Testis (tissue), 3 donors: ENCODE results near the gene CTH. TPM values are rescaled to one million over a fixed set of nuclear protein-coding genes. Genes with fewer than 3 reads are reported as not detected.

Experiments used
- DNase-seq: peaks from one replicate; pipeline ENCODE4 v3.0.0-alpha.2; 2019
- H3K27ac ChIP-seq, 2 donors: fragments of 200-600 bp; sonication (generic); one replicate each; pipeline ENCODE4 v1.5.1; 2019
- H3K27me3 ChIP-seq: fragments of 200-600 bp; sonication (generic); one replicate; pipeline ENCODE4 v1.5.1; 2019
- H3K36me3 ChIP-seq: fragments of 200-600 bp; sonication (generic); one replicate; pipeline ENCODE4 v1.5.1; 2017; ENCODE audit warnings: low read depth; ENCODE audit errors: missing control alignments
- H3K4me1 ChIP-seq: fragments of 200-600 bp; sonication (generic); one replicate; pipeline ENCODE4 v1.5.1; 2019
- H3K4me3 ChIP-seq, 2 donors: fragments of 200-600 bp; sonication (generic); one replicate each; pipeline ENCODE4 v1.5.1; 2017 to 2019
- H3K9me3 ChIP-seq: fragments of 200-600 bp; sonication (generic); one replicate; pipeline ENCODE4 v1.5.1; 2017
- CTCF ChIP-seq, 3 experiments: fragments of 450-650 bp in 2 of 3; fragments of 200-600 bp in 1 of 3; sonication (generic) in 1 of 3; IDR thresholded peaks; one replicate each; pipeline ENCODE4 v1.5.1; 2016 to 2019; ENCODE audit warnings: antibody characterized with exemption in 3 of 3, mild to moderate bottlenecking in 2 of 3, moderate library complexity in 1 of 3
- POLR2A ChIP-seq: fragments of 450-650 bp; IDR thresholded peaks from one replicate; pipeline ENCODE4 v1.6.1; 2017; ENCODE audit warnings: antibody characterized with exemption, mild to moderate bottlenecking, moderate library complexity
- WGBS, 2 donors: methylation state at CpG; one replicate each; pipeline ENCODE4 v1.1.5; 2018; 5-methylcytosine and 5-hydroxymethylcytosine counted together
- intact Hi-C: fragments of 100-400 bp; cut with DNase I; formaldehyde crosslinking; loops from one replicate; pipeline ENCODE4 v1.15.1; 2023; ENCODE audit warnings: low total_unique reads
- polyA plus RNA-seq: library from polyadenylated mRNA; stranded (reverse); fragments of 350-450 nt; fragmentation: Illumina TruSeq; extraction: RNeasy Lipid Tissue Mini Kit (QIAGEN cat#74804); gene quantifications from one replicate; pipeline ENCODE4 v1.2.3, GENCODE V29; 2014; ENCODE audit warnings: low read depth, low replicate concordance; ENCODE audit not compliant: insufficient read depth
- total RNA-seq, 2 donors: library from RNA; depleted of rRNA; stranded (reverse); fragments of >200 nt; gene quantifications; one replicate each; pipeline ENCODE4 v1.2.3, GENCODE V29; 2016

The CTH gene
- total and polyA plus RNA-seq, 3 donors from 2014 or later, result 8.9 to 14.0 (median 10.0) TPM

GRCh38 chr1:70420320-70420719, 9.3 kb downstream of the CTH start:
- intact Hi-C loops, result no loop called here
- no peak for DNase-seq
- Histone ChIP-seq H3K4me3 (no peak overlapping the region), H3K36me3 (no peaks in the 10 kb centered on the region), H3K9me3 (no peaks in the 10 kb centered on the region), H3K27ac (no peak overlapping the region), H3K27me3 (no peaks in the 10 kb centered on the region), H3K4me1 (no peaks in the 10 kb centered on the region)
- TF ChIP-seq POLR2A (no peak), CTCF (IDR thresholded peaks at IDR 0.05) (no peak)
- 90 to 94% methylated on average over 4 of the region's 4 CpGs for WGBS, 2 donors

GRCh38 chr1:70426154-70427131, 15.4 kb downstream of the CTH start:
- WGBS, 2 donors, result 87 to 89% methylated on average over 7 of the region's 7 CpGs
- DNase-seq, result no peak
- no peaks in the 10 kb centered on the region for H3K36me3 ChIP-seq
- no peak overlapping the region for H3K4me3 ChIP-seq
- intact Hi-C loops, result no loop called here
- H3K27me3 ChIP-seq, result no peaks in the 10 kb centered on the region
- TF ChIP-seq POLR2A (no peak), CTCF (IDR thresholded peaks at IDR 0.05) (no peak)
- H3K9me3 ChIP-seq, result no peaks in the 10 kb centered on the region
- no peaks in the 10 kb centered on the region for H3K4me1 ChIP-seq
- no peak overlapping the region for H3K27ac ChIP-seq

- H3K27ac ChIP-seq, result no peak overlapping the region
- no peaks in the 10 kb centered on the region for H3K36me3 ChIP-seq
- H3K9me3 ChIP-seq, result no peaks in the 10 kb centered on the region
- no peak overlapping the region for H3K4me3 ChIP-seq
- no peaks in the 10 kb centered on the region for H3K4me1 ChIP-seq
- WGBS, 2 donors, result 78 to 83% methylated on average over 3 of the region's 3 CpGs
- no peaks in the 10 kb centered on the region for H3K27me3 ChIP-seq
- TF ChIP-seq CTCF (IDR thresholded peaks at IDR 0.05), result no peak
- no peak for TF ChIP-seq POLR2A
- intact Hi-C loops, result no loop called here
- no peak for DNase-seq
Measured at GRCh38 chr1:70427976-70428375, 16.9 kb downstream of the CTH start.

DNA sequence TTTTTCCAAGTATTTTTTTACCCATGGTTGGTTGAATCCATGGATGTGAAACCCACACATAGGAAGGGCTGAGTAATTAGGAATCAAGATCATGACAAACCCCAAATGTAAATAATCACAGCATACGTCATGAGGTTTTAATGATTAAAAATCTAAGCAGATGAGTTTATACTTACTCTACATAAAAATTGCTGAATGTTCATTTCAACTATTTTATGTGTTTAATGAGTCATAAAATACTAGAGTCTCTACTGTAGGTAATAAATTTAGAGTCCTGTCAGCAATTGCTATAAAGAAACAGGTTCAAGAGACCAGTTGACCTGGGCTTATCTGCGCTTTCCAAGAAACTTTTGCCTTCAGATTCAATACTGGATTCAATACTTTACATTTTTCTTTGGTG, 18.2 kb downstream of the CTH start:
- TF ChIP-seq CTCF (IDR thresholded peaks at IDR 0.05) (no peak), POLR2A (no peak)
- intact Hi-C loops, result no loop called here
- Histone ChIP-seq H3K36me3 (no peaks in the 10 kb centered on the region), H3K27ac (no peak overlapping the region), H3K4me1 (no peaks in the 10 kb centered on the region), H3K9me3 (no peaks in the 10 kb centered on the region), H3K27me3 (no peaks in the 10 kb centered on the region), H3K4me3 (no peak overlapping the region)
- 95 to 98% methylated on average over 2 of the region's 2 CpGs for WGBS, 2 donors
- no peak for DNase-seq

DNA sequence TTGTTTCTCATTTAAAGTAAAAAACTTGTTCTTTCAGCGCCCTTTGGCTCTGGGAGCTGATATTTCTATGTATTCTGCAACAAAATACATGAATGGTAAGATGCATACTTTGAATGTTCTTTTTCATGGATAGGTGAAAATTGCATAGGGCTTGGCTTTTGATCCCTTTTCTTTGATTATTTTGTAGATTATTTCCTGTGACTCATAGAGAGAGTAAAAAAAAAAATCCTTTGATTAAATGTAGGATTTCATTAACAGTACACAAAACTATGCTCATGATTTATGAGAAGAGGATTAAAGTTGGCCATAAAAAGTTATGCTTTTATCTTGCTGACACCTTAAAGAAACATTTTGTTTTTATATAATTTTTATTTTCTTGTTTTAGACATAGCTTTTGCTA, 18.7 kb downstream of the CTH start:
- Histone ChIP-seq H3K9me3 (no peaks in the 10 kb centered on the region), H3K4me3 (no peak overlapping the region), H3K27ac (no peak overlapping the region), H3K36me3 (no peaks in the 10 kb centered on the region), H3K4me1 (no peaks in the 10 kb centered on the region), H3K27me3 (no peaks in the 10 kb centered on the region)
- 94% methylated on average over 1 of the region's 1 CpG for WGBS, 2 donors
- intact Hi-C loops, result no loop called here
- TF ChIP-seq CTCF (IDR thresholded peaks at IDR 0.05) (no peak), POLR2A (no peak)
- DNase-seq, result no peak
